ENCODE data around the gene CACNA1D.

The CACNA1D gene

GRCh38 chr3:53828581-53828980 is 334.2 kb downstream of the CACNA1D start:
- Histone ChIP-seq H2BK5ac (ENCODE audit: low read length) (no peak overlapping the region), H3K4me2 (ENCODE audit: low read length) (no peak overlapping the region), H3K23ac (ENCODE audit: low read length) (no peak overlapping the region), H3K4ac (ENCODE audit: low read depth, low read length) (no peak overlapping the region), H2BK15ac (replicated peaks; ENCODE audit: low read depth) (no peak overlapping the region), H3K18ac (ENCODE audit: low read length) (no peak overlapping the region), H3K36me3 (ENCODE audit: control insufficient read depth, insufficient read depth, low read length) (no peaks in the 10 kb centered on the region), H3K27ac (ENCODE audit: low read depth, low read length) (no peak overlapping the region), H4K8ac (ENCODE audit: low read depth, low read length) (no peak overlapping the region), H3K4me3 (ENCODE audit: low read length) (no peak overlapping the region), H3K27me3 (ENCODE audit: insufficient read depth, low read length, poor library complexity) (no peaks in the 10 kb centered on the region), H2AK5ac (ENCODE audit: low read length) (no peak overlapping the region), H3K79me1 (ENCODE audit: low read length) (no peaks in the 10 kb centered on the region), H3K56ac (ENCODE audit: low read length) (no peak overlapping the region), H2BK120ac (ENCODE audit: low read depth, low read length) (no peak overlapping the region), H4K5ac (ENCODE audit: low read length) (no peak overlapping the region), H3K79me2 (ENCODE audit: control insufficient read depth, insufficient read depth, low read length) (no peaks in the 10 kb centered on the region), H3K4me1 (ENCODE audit: control insufficient read depth, low read depth, low read length) (no peaks in the 10 kb centered on the region), H3K9ac (ENCODE audit: low read length) (no peak overlapping the region)
- DNase-seq = no peak
- no CpG with 5 or more reads among the region's 1 CpG for WGBS (ENCODE audit: extremely low coverage, insufficient coverage, low lambda C conversion rate)

GRCh38 chr3:53829605-53830004 is 335.2 kb downstream of the CACNA1D start:
- H3K4me3 ChIP-seq (ENCODE audit: low read length) = no peak overlapping the region

GRCh38 chr3:53830944-53831343 is 336.5 kb downstream of the CACNA1D start:
- WGBS (ENCODE audit: extremely low coverage, insufficient coverage, low lambda C conversion rate) = no CpG with 5 or more reads among the region's 6 CpGs
- H3K4me2 ChIP-seq (ENCODE audit: low read length) = no peak overlapping the region
- H3K9ac ChIP-seq (ENCODE audit: low read length) = no peak overlapping the region
- H3K4me3 ChIP-seq (ENCODE audit: low read length) = no peak overlapping the region
- no peak overlapping the region for H3K18ac ChIP-seq (ENCODE audit: low read length)
- DNase-seq = no peak
- H2BK120ac ChIP-seq (ENCODE audit: low read depth, low read length) = no peak overlapping the region
- no peak overlapping the region for H3K23ac ChIP-seq (ENCODE audit: low read length)
- no peak overlapping the region for H3K27ac ChIP-seq (ENCODE audit: low read depth, low read length)
- no peak overlapping the region for H3K4ac ChIP-seq (ENCODE audit: low read depth, low read length)
- H3K56ac ChIP-seq (ENCODE audit: low read length) = no peak overlapping the region
- H2AK5ac ChIP-seq (ENCODE audit: low read length) = no peak overlapping the region
- no peaks in the 10 kb centered on the region for H3K79me2 ChIP-seq (ENCODE audit: control insufficient read depth, insufficient read depth, low read length)
- H2BK5ac ChIP-seq (ENCODE audit: low read length) = no peak overlapping the region
- no peaks in the 10 kb centered on the region for H3K36me3 ChIP-seq (ENCODE audit: control insufficient read depth, insufficient read depth, low read length)
- no peaks in the 10 kb centered on the region for H3K27me3 ChIP-seq (ENCODE audit: insufficient read depth, low read length, poor library complexity)
- no peaks in the 10 kb centered on the region for H3K79me1 ChIP-seq (ENCODE audit: low read length)
- no peaks in the 10 kb centered on the region for H3K4me1 ChIP-seq (ENCODE audit: control insufficient read depth, low read depth, low read length)
- no peak overlapping the region for H2BK15ac ChIP-seq (replicated peaks; ENCODE audit: low read depth)
- no peak overlapping the region for H4K8ac ChIP-seq (ENCODE audit: low read depth, low read length)
- no peak overlapping the region for H4K5ac ChIP-seq (ENCODE audit: low read length)

More at GRCh38 chr3:53829605-53830004, 335.2 kb downstream of the CACNA1D start:
- H3K56ac ChIP-seq (ENCODE audit: low read length) = no peak overlapping the region
- H2BK15ac ChIP-seq (replicated peaks; ENCODE audit: low read depth) = no peak overlapping the region
- no peak for DNase-seq
- H3K18ac ChIP-seq (ENCODE audit: low read length) = no peak overlapping the region
- H3K4me2 ChIP-seq (ENCODE audit: low read length) = no peak overlapping the region
- H3K79me2 ChIP-seq (ENCODE audit: control insufficient read depth, insufficient read depth, low read length) = no peaks in the 10 kb centered on the region
- no CpG with 5 or more reads among the region's 2 CpGs for WGBS (ENCODE audit: extremely low coverage, insufficient coverage, low lambda C conversion rate)
- no peak overlapping the region for H3K27ac ChIP-seq (ENCODE audit: low read depth, low read length)
- no peak overlapping the region for H3K23ac ChIP-seq (ENCODE audit: low read length)
- no peak overlapping the region for H4K8ac ChIP-seq (ENCODE audit: low read depth, low read length)
- no peaks in the 10 kb centered on the region for H3K4me1 ChIP-seq (ENCODE audit: control insufficient read depth, low read depth, low read length)
- no peak overlapping the region for H4K5ac ChIP-seq (ENCODE audit: low read length)
- no peaks in the 10 kb centered on the region for H3K27me3 ChIP-seq (ENCODE audit: insufficient read depth, low read length, poor library complexity)
- no peak overlapping the region for H3K4ac ChIP-seq (ENCODE audit: low read depth, low read length)
- H3K79me1 ChIP-seq (ENCODE audit: low read length) = no peaks in the 10 kb centered on the region
- no peak overlapping the region for H3K9ac ChIP-seq (ENCODE audit: low read length)
- no peaks in the 10 kb centered on the region for H3K36me3 ChIP-seq (ENCODE audit: control insufficient read depth, insufficient read depth, low read length)
- no peak overlapping the region for H2BK120ac ChIP-seq (ENCODE audit: low read depth, low read length)
- H2BK5ac ChIP-seq (ENCODE audit: low read length) = no peak overlapping the region
- H2AK5ac ChIP-seq (ENCODE audit: low read length) = no peak overlapping the region

GRCh38 chr3:53833053-53833645 is 338.7 kb downstream of the CACNA1D start:
- Histone ChIP-seq H3K23ac (ENCODE audit: low read length) (no peak overlapping the region), H2BK120ac (ENCODE audit: low read depth, low read length) (no peak overlapping the region), H3K4me2 (ENCODE audit: low read length) (no peak overlapping the region), H4K5ac (ENCODE audit: low read length) (no peak overlapping the region), H2BK5ac (ENCODE audit: low read length) (no peak overlapping the region), H3K27ac (ENCODE audit: low read depth, low read length) (no peak overlapping the region), H4K8ac (ENCODE audit: low read depth, low read length) (no peak overlapping the region), H3K79me1 (ENCODE audit: low read length) (no peaks in the 10 kb centered on the region), H3K18ac (ENCODE audit: low read length) (no peak overlapping the region), H3K4me1 (ENCODE audit: control insufficient read depth, low read depth, low read length) (no peaks in the 10 kb centered on the region), H3K4me3 (ENCODE audit: low read length) (no peak overlapping the region), H3K4ac (ENCODE audit: low read depth, low read length) (no peak overlapping the region), H3K9ac (ENCODE audit: low read length) (no peak overlapping the region), H2AK5ac (ENCODE audit: low read length) (no peak overlapping the region), H2BK15ac (replicated peaks; ENCODE audit: low read depth) (no peak overlapping the region), H3K36me3 (ENCODE audit: control insufficient read depth, insufficient read depth, low read length) (no peaks in the 10 kb centered on the region), H3K79me2 (ENCODE audit: control insufficient read depth, insufficient read depth, low read length) (no peaks in the 10 kb centered on the region), H3K56ac (ENCODE audit: low read length) (no peak overlapping the region), H3K27me3 (ENCODE audit: insufficient read depth, low read length, poor library complexity) (no peaks in the 10 kb centered on the region)
- WGBS (ENCODE audit: extremely low coverage, insufficient coverage, low lambda C conversion rate) = no CpG with 5 or more reads among the region's 9 CpGs
- DNase-seq = no peak

- DNase-seq = no peak
- H4K8ac ChIP-seq (ENCODE audit: low read depth, low read length) = no peak overlapping the region
Measured at GRCh38 chr3:53833700-53834099, 339.3 kb downstream of the CACNA1D start.

More at GRCh38 chr3:53833700-53834099, 339.3 kb downstream of the CACNA1D start:
- Histone ChIP-seq H3K27ac (ENCODE audit: low read depth, low read length) (no peak overlapping the region), H3K79me1 (ENCODE audit: low read length) (no peaks in the 10 kb centered on the region), H3K4me1 (ENCODE audit: control insufficient read depth, low read depth, low read length) (no peaks in the 10 kb centered on the region), H3K23ac (ENCODE audit: low read length) (no peak overlapping the region), H2AK5ac (ENCODE audit: low read length) (no peak overlapping the region), H3K27me3 (ENCODE audit: insufficient read depth, low read length, poor library complexity) (no peaks in the 10 kb centered on the region), H3K4me2 (ENCODE audit: low read length) (no peak overlapping the region), H3K18ac (ENCODE audit: low read length) (no peak overlapping the region), H3K56ac (ENCODE audit: low read length) (peak overlapping the region; percentile 7), H2BK5ac (ENCODE audit: low read length) (no peak overlapping the region), H2BK120ac (ENCODE audit: low read depth, low read length) (no peak overlapping the region), H3K4ac (ENCODE audit: low read depth, low read length) (no peak overlapping the region), H3K9ac (ENCODE audit: low read length) (no peak overlapping the region), H3K4me3 (ENCODE audit: low read length) (no peak overlapping the region), H2BK15ac (replicated peaks; ENCODE audit: low read depth) (no peak overlapping the region), H3K79me2 (ENCODE audit: control insufficient read depth, insufficient read depth, low read length) (no peaks in the 10 kb centered on the region), H3K36me3 (ENCODE audit: control insufficient read depth, insufficient read depth, low read length) (no peaks in the 10 kb centered on the region), H4K5ac (ENCODE audit: low read length) (no peak overlapping the region)
- WGBS (ENCODE audit: extremely low coverage, insufficient coverage, low lambda C conversion rate) = no CpG with 5 or more reads among the region's 5 CpGs

Measured in mesendoderm (in vitro differentiated cells).